GM12878 (cell line): ENCODE measurements around the gene UST. TPM values are rescaled to one million over a fixed set of nuclear protein-coding genes. Genes with fewer than 3 reads are reported as not detected.

ENCODE experiments used
- ATAC-seq: fragments of 200-7000 bp; cut with Tn5 transposase; 3 replicates; pipeline ENCODE4 v1.9.1; 2020; ENCODE audit warnings: mild to moderate bottlenecking, moderate library complexity
- BruUV-seq: library from RNA; stranded (reverse); fragments of 400-500 nt; replicated peaks from 2 replicates; lab custom pipeline; 2021; lab: Mats Ljungman, UMichigan
- CTCF ChIA-PET: fragments of 300-600 bp; sonication (Branson Sonifier 250); formaldehyde crosslinking; extraction: SDS; loops from one replicate; lab custom pipeline; 2021; ENCODE audit warnings: inconsistent platforms; lab: Yijun Ruan, JAX
- POLR2A ChIA-PET: fragments of 350-600 bp; formaldehyde crosslinking; extraction: SDS; loops from one replicate; lab custom pipeline; 2021; ENCODE audit warnings: inconsistent platforms; lab: Charles Lee
- RAD21 ChIA-PET: fragments of 300-600 bp; sonication (Branson Sonifier 250); formaldehyde crosslinking; loops from one replicate; lab custom pipeline; 2023; ENCODE audit warnings: antibody characterized with exemption; ENCODE audit not compliant: unreplicated experiment; lab: Charles Lee
- SMC1A ChIA-PET: fragments of 300-600 bp; sonication (Branson Sonifier 250); formaldehyde crosslinking; loops from one replicate; lab custom pipeline; 2023; ENCODE audit not compliant: unreplicated experiment, uncharacterized antibody; lab: Charles Lee
- DNase-seq: peaks from one replicate; pipeline ENCODE4 v3.0.0-alpha.2; 2011; ENCODE audit warnings: low read depth, low spot score
- FAIRE-seq: peaks from 3 replicates; lab custom pipeline; 2011; peaks lifted over from hg19 to GRCh38; lab: Jason Lieb, UNC
- H2AFZ ChIP-seq: 2 replicates; pipeline ENCODE4 v1.6.0; 2011; ENCODE audit warnings: low read depth, low read length, control low read depth; ENCODE audit not compliant: control insufficient read depth
- H3K27ac ChIP-seq: 2 replicates; pipeline ENCODE4 v1.5.1; 2011; ENCODE audit warnings: control low read depth; ENCODE audit not compliant: control insufficient read depth, insufficient read depth
- H3K27me3 ChIP-seq, 2 experiments: replicated peaks in 1 of 2; 2 replicates each; pipeline versions ENCODE4 v1.6.0 to v1.6.1; 2011; ENCODE audit warnings: low read length in 1 of 2; ENCODE audit not compliant: control insufficient read depth in 2 of 2, insufficient read depth in 2 of 2
- H3K36me3 ChIP-seq, 2 experiments: 2 replicates each; pipeline ENCODE4 v1.5.1; 2011; ENCODE audit warnings: low read length in 1 of 2; ENCODE audit not compliant: control insufficient read depth in 2 of 2, insufficient read depth in 2 of 2
- H3K4me1 ChIP-seq: 2 replicates; pipeline ENCODE4 v1.6.1; 2011; ENCODE audit warnings: mild to moderate bottlenecking, low read length, moderate library complexity, mixed read lengths; ENCODE audit not compliant: control insufficient read depth, insufficient read depth
- H3K4me2 ChIP-seq: 2 replicates; pipeline ENCODE4 v1.6.0; 2011; ENCODE audit warnings: control low read depth; ENCODE audit not compliant: control insufficient read depth, insufficient read depth
- H3K4me3 ChIP-seq: fragments of 200-600 bp; sonication (generic); 2 replicates; pipeline ENCODE4 v1.5.1; 2016
- H3K79me2 ChIP-seq: 2 replicates; pipeline ENCODE4 v1.6.0; 2011; ENCODE audit warnings: low read length; ENCODE audit not compliant: control insufficient read depth, insufficient read depth
- H3K9ac ChIP-seq: 2 replicates; pipeline ENCODE4 v1.8.0; 2011; ENCODE audit warnings: low read length, control low read depth, mixed read lengths; ENCODE audit not compliant: control insufficient read depth, insufficient read depth
- H3K9me3 ChIP-seq: replicated peaks from 3 replicates; pipeline ENCODE4 v1.5.1; 2011; ENCODE audit warnings: mild to moderate bottlenecking, low read length; ENCODE audit not compliant: control insufficient read depth, insufficient read depth
- H4K20me1 ChIP-seq: 2 replicates; pipeline ENCODE4 v1.6.0; 2011; ENCODE audit not compliant: control insufficient read depth, insufficient read depth
- EED ChIP-seq: sonication (generic); IDR thresholded peaks from 2 replicates; pipeline ENCODE4 v1.6.1; 2016; ENCODE audit warnings: antibody characterized with exemption, low read depth
- HCFC1 ChIP-seq: fragments of 150-350 bp; IDR thresholded peaks from 2 replicates; pipeline ENCODE4 v1.6.1; 2014; ENCODE audit warnings: low read length
- PAX5 ChIP-seq: IDR thresholded peaks from 2 replicates; pipeline ENCODE4 v1.6.1; 2011; ENCODE audit warnings: low read depth, low read length, borderline replicate concordance
- PAX8 ChIP-seq: fragments of 450-650 bp; IDR thresholded peaks from 2 replicates; pipeline ENCODE4 v1.6.1; 2017; ENCODE audit warnings: mild to moderate bottlenecking, moderate library complexity
- POU2F2 ChIP-seq: IDR thresholded peaks from 3 replicates; pipeline ENCODE4 v1.6.1; 2011; ENCODE audit warnings: low read depth, mild to moderate bottlenecking, low read length, borderline replicate concordance
- RELA ChIP-seq: fragments of 450-650 bp; IDR thresholded peaks from 2 replicates; pipeline ENCODE4 v1.8.0; 2014; ENCODE audit warnings: borderline replicate concordance; ENCODE audit not compliant: partially characterized antibody
- SIX5 ChIP-seq: IDR thresholded peaks from 2 replicates; pipeline ENCODE4 v1.6.1; 2011; ENCODE audit warnings: mild to moderate bottlenecking, low read depth, low read length, moderate library complexity; ENCODE audit not compliant: severe bottlenecking
- WGBS: methylation state at CpG from one replicate; pipeline ENCODE4 v1.1.6; 2016; ENCODE audit warnings: low lambda C conversion rate; ENCODE audit not compliant: insufficient replicate concordance, insufficient coverage; ENCODE audit errors: missing lambda C conversion rate; 5-methylcytosine and 5-hydroxymethylcytosine counted together
- in situ Hi-C: fragments of 300-500 bp; cut with MboI; formaldehyde crosslinking; loops from 9 replicates; pipeline ENCODE4 v1.14.3; 2018; ENCODE audit warnings: mixed read lengths
- intact Hi-C: fragments of 100-400 bp; cut with micrococcal nuclease; formaldehyde crosslinking; loops from one replicate; pipeline ENCODE4 v1.14.2; 2022; ENCODE audit not compliant: unreplicated experiment
- polyA plus RNA-seq, 11 experiments: library from polyadenylated mRNA; depleted of rRNA in 4 of 11; unstranded in 6 of 11; stranded (reverse) in 5 of 11; fragments of >200 nt; fragmentation: Nextera tagmentation in 4 of 11; fragmentation: Illumina TruSeq in 1 of 11; extraction: Ambion mirVana in 4 of 11; extraction: Trizol in 1 of 11; gene quantifications; 1 replicate in 1 of 11; 2 replicates in 10 of 11; pipeline versions ENCODE4 v1.2.1 to v1.2.3, GENCODE V29; 2011 to 2016; ENCODE audit warnings: inconsistent platforms in 2 of 11, missing spikeins in 2 of 11, low read depth in 1 of 11
- total RNA-seq, 4 experiments: library from RNA; depleted of rRNA in 3 of 4; stranded (reverse); fragments of >200 nt in 3 of 4; fragmentation: Illumina TruSeq in 1 of 4; extraction: Trizol in 1 of 4; gene quantifications; 2 replicates each; pipeline versions ENCODE4 v1.2.1 to v1.2.3, GENCODE V29; 2013 to 2021
- TF ChIP-seq, protein P1 (sequence below): IDR thresholded peaks from 2 replicates; pipeline ENCODE4 v1.6.1; 2011; ENCODE audit warnings: low read depth, low read length, improper control_type of control experiment, borderline replicate concordance
- TF ChIP-seq, protein P2 (sequence below): fragments of 450-650 bp; IDR thresholded peaks from 2 replicates; pipeline ENCODE4 v1.6.1; 2017; ENCODE audit warnings: low read depth, mild to moderate bottlenecking, moderate library complexity

Gene UST
- total and polyA plus RNA-seq, 10 of the 15 experiments (the other 5 are each of a cell fraction or from before 2014, with no cell fraction given) = 0.74 to 43.3 (median 2.2) TPM

DNA sequence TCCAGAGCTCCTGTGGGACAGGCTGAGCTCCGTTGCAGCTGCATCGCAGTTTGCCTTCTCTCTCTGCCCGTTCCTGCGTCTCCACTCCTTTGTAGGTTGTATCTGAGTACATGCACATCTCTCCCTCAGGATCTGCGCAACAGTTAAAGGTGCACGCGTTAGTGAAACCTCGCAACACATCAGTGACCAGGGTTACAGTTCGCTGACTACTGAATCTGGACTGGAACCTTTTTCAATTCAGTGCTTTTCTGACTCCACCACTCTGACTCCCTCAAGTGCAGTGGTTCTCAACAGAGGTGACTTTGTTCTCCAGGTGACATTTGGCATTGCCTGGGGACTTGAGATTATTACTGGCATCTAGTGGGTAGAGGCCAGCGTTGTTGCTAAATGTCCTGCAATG, 44.0 kb downstream of the UST start:
- intact Hi-C loops (no loop called here), in situ Hi-C loops (no loop called here)
- ChIA-PET SMC1A (interaction anchor here (0.8 to 2.4 kb wide), 3 partner anchors 10 to 46 kb away, joined by 3 to 14 read pairs (median 3); no protein-coding TSS in a partner anchor), RAD21 (no interaction called here), POLR2A (interaction anchor here (1.0 kb wide), 1 partner anchor 9 kb away, joined by 3 read pairs; no protein-coding TSS in a partner anchor), CTCF (no interaction called here)
- Histone ChIP-seq H4K20me1 (no peaks in the 10 kb centered on the region), H3K79me2 (no peaks in the 10 kb centered on the region), H3K4me2 (no peak overlapping the region), H3K36me3 (no peaks in the 10 kb centered on the region), H3K9me3 (peaks cover 5% of the 10 kb centered on the region; the same call in 2 of the 3 replicates), H3K27me3 (peaks cover 0 to 7% of the 10 kb centered on the region in 2 experiments; a peak in 2 of 4 replicates), H2AFZ (no peak overlapping the region), H3K4me1 (no peaks in the 10 kb centered on the region), H3K27ac (no peak overlapping the region), H3K4me3 (no peak overlapping the region), H3K9ac (no peak overlapping the region)
- ATAC-seq (peak; percentile 97), FAIRE-seq (no peak), DNase-seq (peak; percentile 9)
- no TSS peak for BruUV-seq
- WGBS = 1% methylated on average over 10 of the region's 10 CpGs
- TF ChIP-seq HCFC1 (no peak), SIX5 (no peak), EED (0 out of 2 replicates have a peak, but pooled peaks have one; percentile 20), PAX5 (peak; percentile 94), PAX8 (no peak), RELA (no peak), POU2F2 (no peak)
- TF ChIP-seq, protein P1, sequence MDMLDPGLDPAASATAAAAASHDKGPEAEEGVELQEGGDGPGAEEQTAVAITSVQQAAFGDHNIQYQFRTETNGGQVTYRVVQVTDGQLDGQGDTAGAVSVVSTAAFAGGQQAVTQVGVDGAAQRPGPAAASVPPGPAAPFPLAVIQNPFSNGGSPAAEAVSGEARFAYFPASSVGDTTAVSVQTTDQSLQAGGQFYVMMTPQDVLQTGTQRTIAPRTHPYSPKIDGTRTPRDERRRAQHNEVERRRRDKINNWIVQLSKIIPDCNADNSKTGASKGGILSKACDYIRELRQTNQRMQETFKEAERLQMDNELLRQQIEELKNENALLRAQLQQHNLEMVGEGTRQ = no peak
- TF ChIP-seq, protein P2, sequence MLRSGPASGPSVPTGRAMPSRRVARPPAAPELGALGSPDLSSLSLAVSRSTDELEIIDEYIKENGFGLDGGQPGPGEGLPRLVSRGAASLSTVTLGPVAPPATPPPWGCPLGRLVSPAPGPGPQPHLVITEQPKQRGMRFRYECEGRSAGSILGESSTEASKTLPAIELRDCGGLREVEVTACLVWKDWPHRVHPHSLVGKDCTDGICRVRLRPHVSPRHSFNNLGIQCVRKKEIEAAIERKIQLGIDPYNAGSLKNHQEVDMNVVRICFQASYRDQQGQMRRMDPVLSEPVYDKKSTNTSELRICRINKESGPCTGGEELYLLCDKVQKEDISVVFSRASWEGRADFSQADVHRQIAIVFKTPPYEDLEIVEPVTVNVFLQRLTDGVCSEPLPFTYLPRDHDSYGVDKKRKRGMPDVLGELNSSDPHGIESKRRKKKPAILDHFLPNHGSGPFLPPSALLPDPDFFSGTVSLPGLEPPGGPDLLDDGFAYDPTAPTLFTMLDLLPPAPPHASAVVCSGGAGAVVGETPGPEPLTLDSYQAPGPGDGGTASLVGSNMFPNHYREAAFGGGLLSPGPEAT = no peak
